Testis (tissue), 3 donors: ENCODE measurements around the gene SLC24A3. TPM values are rescaled to one million over a fixed set of nuclear protein-coding genes. Genes with fewer than 3 reads are reported as not detected.

Experiments used
- DNase-seq: peaks from one replicate; pipeline ENCODE4 v3.0.0-alpha.2; 2019
- H3K27ac ChIP-seq, 2 donors: fragments of 200-600 bp; sonication (generic); one replicate each; pipeline ENCODE4 v1.5.1; 2019
- H3K27me3 ChIP-seq: fragments of 200-600 bp; sonication (generic); one replicate; pipeline ENCODE4 v1.5.1; 2019
- H3K36me3 ChIP-seq: fragments of 200-600 bp; sonication (generic); one replicate; pipeline ENCODE4 v1.5.1; 2017; ENCODE audit warnings: low read depth; ENCODE audit errors: missing control alignments
- H3K4me1 ChIP-seq: fragments of 200-600 bp; sonication (generic); one replicate; pipeline ENCODE4 v1.5.1; 2019
- H3K4me3 ChIP-seq, 2 donors: fragments of 200-600 bp; sonication (generic); one replicate each; pipeline ENCODE4 v1.5.1; 2017 to 2019
- H3K9me3 ChIP-seq: fragments of 200-600 bp; sonication (generic); one replicate; pipeline ENCODE4 v1.5.1; 2017
- CTCF ChIP-seq, 3 experiments: fragments of 450-650 bp in 2 of 3; fragments of 200-600 bp in 1 of 3; sonication (generic) in 1 of 3; IDR thresholded peaks; one replicate each; pipeline ENCODE4 v1.5.1; 2016 to 2019; ENCODE audit warnings: antibody characterized with exemption in 3 of 3, mild to moderate bottlenecking in 2 of 3, moderate library complexity in 1 of 3
- POLR2A ChIP-seq: fragments of 450-650 bp; IDR thresholded peaks from one replicate; pipeline ENCODE4 v1.6.1; 2017; ENCODE audit warnings: antibody characterized with exemption, mild to moderate bottlenecking, moderate library complexity
- whole genome bisulfite sequencing, 2 donors: methylation state at CpG; one replicate each; pipeline ENCODE4 v1.1.5; 2018; 5-methylcytosine and 5-hydroxymethylcytosine counted together
- intact Hi-C: fragments of 100-400 bp; cut with DNase I; formaldehyde crosslinking; loops from one replicate; pipeline ENCODE4 v1.15.1; 2023; ENCODE audit warnings: low total_unique reads
- polyA plus RNA-seq: library from polyadenylated mRNA; stranded (reverse); fragments of 350-450 nt; fragmentation: Illumina TruSeq; extraction: RNeasy Lipid Tissue Mini Kit (QIAGEN cat#74804); gene quantifications from one replicate; pipeline ENCODE4 v1.2.3, GENCODE V29; 2014; ENCODE audit warnings: low read depth, low replicate concordance; ENCODE audit not compliant: insufficient read depth
- total RNA-seq, 2 donors: library from RNA; depleted of rRNA; stranded (reverse); fragments of >200 nt; gene quantifications; one replicate each; pipeline ENCODE4 v1.2.3, GENCODE V29; 2016

SLC24A3 gene
- total and polyA plus RNA-seq, 3 donors from 2014 or later: 2.4 to 4.5 (median 3.8) TPM

- no peaks in the 10 kb centered on the region for H3K4me1 ChIP-seq
- H3K9me3 ChIP-seq: no peaks in the 10 kb centered on the region
- no peak for DNase-seq
- H3K27me3 ChIP-seq: no peaks in the 10 kb centered on the region
- no peak for TF ChIP-seq POLR2A
- TF ChIP-seq CTCF (IDR thresholded peaks at IDR 0.05): no peak
- 95% methylated on average over 7 to 8 of the region's 8 CpGs for WGBS, 2 donors
- no peak overlapping the region for H3K27ac ChIP-seq
- no peaks in the 10 kb centered on the region for H3K36me3 ChIP-seq
- intact Hi-C loops: no loop called here
- no peak overlapping the region for H3K4me3 ChIP-seq
Measured at GRCh38 chr20:19654921-19655320, 442.5 kb downstream of the SLC24A3 start.

GRCh38 chr20:19658137-19658536, 445.7 kb downstream of the SLC24A3 start:
- Histone ChIP-seq H3K4me1 (peaks cover 5% of the 10 kb centered on the region), H3K27ac (no peak overlapping the region), H3K4me3 (peak overlapping the region; percentile 1 to 31), H3K9me3 (no peaks in the 10 kb centered on the region), H3K27me3 (no peaks in the 10 kb centered on the region), H3K36me3 (no peaks in the 10 kb centered on the region)
- intact Hi-C loops: no loop called here
- peak; percentile 53 for DNase-seq
- TF ChIP-seq POLR2A: no peak
- TF ChIP-seq CTCF (IDR thresholded peaks at IDR 0.05): no peak
- WGBS, 2 donors: 72% methylated on average over 15 of the region's 15 CpGs

DNA sequence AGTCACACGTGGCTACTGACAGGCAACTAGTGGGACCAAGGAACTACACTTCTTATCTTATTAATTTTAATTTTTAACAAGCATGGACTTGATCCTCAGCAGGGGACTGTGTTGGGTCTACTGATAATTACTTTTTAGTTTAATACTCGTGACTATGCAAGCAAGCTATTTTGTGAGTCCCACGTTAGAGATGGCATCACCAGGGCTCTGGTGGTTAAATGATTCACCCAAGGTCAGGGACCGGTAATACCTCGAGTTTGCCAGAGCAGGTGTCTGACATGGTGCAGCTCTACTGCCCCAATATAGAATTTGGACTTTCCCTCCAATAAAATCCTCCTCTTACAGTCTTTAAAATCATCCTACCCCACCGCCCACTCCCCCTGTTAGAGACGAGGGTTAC, 447.0 kb downstream of the SLC24A3 start:
- H3K4me1 ChIP-seq: peaks cover 5% of the 10 kb centered on the region
- intact Hi-C loops: no loop called here
- DNase-seq: no peak
- H3K27ac ChIP-seq: no peak overlapping the region
- no peaks in the 10 kb centered on the region for H3K27me3 ChIP-seq
- no peaks in the 10 kb centered on the region for H3K9me3 ChIP-seq
- TF ChIP-seq CTCF (IDR thresholded peaks at IDR 0.05) (no peak), POLR2A (no peak)
- H3K4me3 ChIP-seq: no peak overlapping the region
- H3K36me3 ChIP-seq: no peaks in the 10 kb centered on the region
- WGBS, 2 donors: 79 to 82% methylated on average over 7 of the region's 7 CpGs

DNA sequence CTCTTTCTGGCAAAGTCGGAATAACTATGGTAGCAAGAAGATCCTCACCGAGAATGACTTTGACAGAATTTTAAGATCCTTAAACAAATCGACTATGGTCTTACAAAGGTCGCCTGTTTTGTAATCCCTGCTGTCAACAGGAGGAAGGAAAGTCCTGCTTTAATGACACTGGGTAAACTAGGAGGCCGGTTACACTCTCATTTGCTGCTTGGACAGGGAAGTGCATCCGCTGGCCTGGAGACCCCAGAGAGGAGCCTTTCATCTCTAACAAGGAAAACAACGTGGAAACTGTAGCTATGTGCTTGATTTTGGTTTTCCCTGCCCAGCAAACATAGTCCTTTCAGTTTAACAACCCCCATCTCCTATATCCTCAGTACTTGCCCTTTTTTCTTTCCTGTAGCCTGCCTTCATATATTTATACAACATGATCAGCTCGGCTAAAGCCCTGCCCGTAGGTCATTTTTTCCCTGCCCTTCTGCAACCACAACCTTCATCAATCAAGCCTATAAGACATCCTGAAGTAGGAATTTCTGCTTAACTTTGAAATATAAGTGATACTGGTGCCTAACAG, 448.5 kb downstream of the SLC24A3 start:
- no peak overlapping the region for H3K4me3 ChIP-seq
- H3K4me1 ChIP-seq: peaks cover 5% of the 10 kb centered on the region
- TF ChIP-seq CTCF (IDR thresholded peaks at IDR 0.05) (no peak), POLR2A (no peak)
- WGBS, 2 donors: 77 to 85% methylated on average over 9 of the region's 9 CpGs
- intact Hi-C loops: loop anchor here (10.0 kb wide), 1 partner anchor 446 kb away; the partner anchor contains the start of gene SLC24A3
- no peak for DNase-seq
- no peaks in the 10 kb centered on the region for H3K36me3 ChIP-seq
- no peaks in the 10 kb centered on the region for H3K9me3 ChIP-seq
- no peaks in the 10 kb centered on the region for H3K27me3 ChIP-seq
- H3K27ac ChIP-seq: no peak overlapping the region
